HG03139 (cell line): ENCODE results near the gene TTYH2.
A peak's percentile ranks its signal among the peaks of the same experiment; 100 is the strongest.
"Not testable (repeated sequence)": the region's sequence is repeated elsewhere in the genome, so short reads cannot be mapped to it uniquely, and the experiment has no call there.

Source experiments
- ATAC-seq: cut with Tn5 transposase; IDR thresholded peaks from one replicate; pipeline ENCODE4 v1.9.1; 2021; ENCODE audit not compliant: unreplicated experiment

Gene TTYH2

DNA sequence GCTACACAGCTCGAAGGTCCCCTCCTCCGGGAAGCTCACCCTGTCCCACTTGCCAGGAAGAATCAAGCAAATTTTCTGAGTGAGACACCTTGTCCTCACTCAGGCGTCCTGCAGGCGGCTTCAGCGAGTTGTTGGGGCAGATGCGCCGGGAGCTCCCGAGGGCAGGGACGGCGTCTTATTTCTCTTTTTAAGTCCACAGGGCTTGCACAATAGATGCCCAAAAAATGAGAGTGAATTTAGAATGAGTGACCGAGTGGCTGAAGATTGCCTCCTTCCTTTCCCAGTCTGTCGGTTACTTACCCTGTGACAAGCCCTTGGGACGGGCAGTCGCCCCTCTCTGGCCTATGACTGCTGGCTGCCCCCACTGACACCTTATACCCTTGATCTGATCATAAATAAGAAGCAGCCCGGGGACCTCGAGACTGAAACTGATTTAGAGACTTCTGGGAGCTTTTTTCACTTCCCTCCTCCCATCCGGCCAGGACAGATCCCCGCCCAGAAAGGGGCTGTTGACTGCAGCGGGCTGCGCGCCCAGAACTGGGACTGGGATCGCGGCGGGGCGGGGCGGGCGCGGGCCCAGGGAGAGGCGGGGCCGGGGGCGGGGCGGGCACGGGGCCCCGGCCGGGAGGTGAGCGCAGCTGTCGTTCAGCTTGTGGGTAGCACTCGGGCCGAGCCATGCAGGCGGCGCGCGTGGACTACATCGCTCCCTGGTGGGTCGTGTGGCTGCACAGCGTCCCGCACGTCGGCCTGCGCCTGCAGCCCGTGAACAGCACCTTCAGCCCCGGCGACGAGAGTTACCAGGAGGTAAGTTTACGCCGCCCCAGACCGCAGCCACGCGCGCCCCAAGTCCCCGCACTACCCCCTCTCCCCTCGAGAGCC, at the start of gene TTYH2:
TTYH2 (plus strand) TSS at position 659 of the 879 bp plus-strand sequence; CDS start at position 676, 17 bp downstream.
- peak; percentile 56 for ATAC-seq

- no peak for ATAC-seq
Observed at GRCh38 chr17:74163836-74164235, 49.5 kb upstream of the TTYH2 start.

- no peak for ATAC-seq
Observed at GRCh38 chr17:74164446-74165045, 48.8 kb upstream of the TTYH2 start.

DNA sequence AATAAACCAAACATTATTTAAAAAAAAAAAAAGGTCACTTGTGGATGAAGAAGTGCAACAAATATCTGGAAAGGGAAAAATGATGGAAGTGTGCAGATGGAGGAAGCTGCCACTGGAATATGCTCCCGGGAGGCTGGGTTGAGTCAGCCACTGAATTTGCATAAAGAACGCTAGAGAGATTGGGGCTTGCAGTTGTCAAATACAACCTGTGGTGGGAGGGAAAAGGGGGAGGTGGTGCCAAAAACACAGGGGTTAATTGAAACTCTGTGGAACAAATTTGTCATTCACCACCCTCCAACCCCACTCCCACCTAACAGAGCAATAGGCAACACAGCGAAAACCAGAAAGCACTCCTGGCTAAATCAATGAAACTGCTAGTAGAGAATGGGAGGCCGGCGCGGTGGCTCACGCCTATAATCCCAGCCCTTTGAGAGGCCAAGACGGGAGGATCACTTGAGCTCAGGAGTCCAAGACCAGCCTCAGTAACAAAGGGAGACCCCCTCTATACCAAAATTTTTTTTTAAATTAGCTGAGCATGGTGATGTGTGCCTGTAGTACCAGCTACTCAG, 47.5 kb upstream of the TTYH2 start:
- no peak for ATAC-seq

DNA sequence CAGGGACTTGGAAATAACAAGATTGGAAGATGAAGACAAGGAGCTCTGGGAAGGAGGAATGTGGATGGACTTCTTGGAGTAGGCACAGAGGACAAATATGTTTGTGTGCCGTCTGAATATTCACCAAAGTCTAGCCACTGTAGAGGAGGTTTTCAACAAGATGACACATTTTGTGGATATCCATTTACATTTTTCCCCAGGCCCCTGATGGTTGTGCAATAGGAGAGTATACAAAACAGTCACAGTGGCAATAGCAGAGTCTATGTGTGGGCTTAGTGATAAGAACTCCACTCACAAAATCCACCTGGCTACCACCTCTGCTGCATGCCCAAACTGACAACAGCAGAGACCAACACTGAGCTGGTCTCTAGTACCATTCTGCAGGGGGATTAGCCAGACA, 42.4 kb upstream of the TTYH2 start:
- no peak for ATAC-seq

- no peak for ATAC-seq
Observed at GRCh38 chr17:74172700-74173099, 40.7 kb upstream of the TTYH2 start.

- no peak for ATAC-seq
Observed at GRCh38 chr17:74176546-74177001, 36.8 kb upstream of the TTYH2 start.

- no peak for ATAC-seq
Observed at GRCh38 chr17:74177018-74177450, 36.3 kb upstream of the TTYH2 start.

- ATAC-seq: no peak
Observed at GRCh38 chr17:74179576-74179975, 33.8 kb upstream of the TTYH2 start.

DNA sequence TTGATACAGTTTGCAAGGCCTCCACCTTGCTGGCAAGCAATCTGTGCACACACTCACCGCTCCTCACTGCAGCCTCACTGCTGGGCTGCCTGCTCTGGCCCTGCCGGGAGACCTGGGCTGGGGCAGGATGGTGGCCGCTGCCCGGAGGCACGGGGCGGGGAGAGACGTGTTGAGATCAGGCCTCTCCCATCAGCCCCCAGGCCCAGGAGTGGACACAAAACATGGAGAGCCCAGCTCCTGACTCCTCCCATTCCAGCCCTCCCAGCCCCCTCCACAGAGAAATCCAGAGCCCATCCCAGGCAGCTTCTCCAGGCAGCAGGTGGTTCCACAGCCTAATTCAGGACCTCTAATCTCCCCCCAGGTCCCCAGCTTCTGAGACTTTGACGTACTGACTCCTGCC, 33.0 kb upstream of the TTYH2 start:
- no peak for ATAC-seq

- ATAC-seq: no peak
Observed at GRCh38 chr17:74181341-74181740, 32.0 kb upstream of the TTYH2 start.

DNA sequence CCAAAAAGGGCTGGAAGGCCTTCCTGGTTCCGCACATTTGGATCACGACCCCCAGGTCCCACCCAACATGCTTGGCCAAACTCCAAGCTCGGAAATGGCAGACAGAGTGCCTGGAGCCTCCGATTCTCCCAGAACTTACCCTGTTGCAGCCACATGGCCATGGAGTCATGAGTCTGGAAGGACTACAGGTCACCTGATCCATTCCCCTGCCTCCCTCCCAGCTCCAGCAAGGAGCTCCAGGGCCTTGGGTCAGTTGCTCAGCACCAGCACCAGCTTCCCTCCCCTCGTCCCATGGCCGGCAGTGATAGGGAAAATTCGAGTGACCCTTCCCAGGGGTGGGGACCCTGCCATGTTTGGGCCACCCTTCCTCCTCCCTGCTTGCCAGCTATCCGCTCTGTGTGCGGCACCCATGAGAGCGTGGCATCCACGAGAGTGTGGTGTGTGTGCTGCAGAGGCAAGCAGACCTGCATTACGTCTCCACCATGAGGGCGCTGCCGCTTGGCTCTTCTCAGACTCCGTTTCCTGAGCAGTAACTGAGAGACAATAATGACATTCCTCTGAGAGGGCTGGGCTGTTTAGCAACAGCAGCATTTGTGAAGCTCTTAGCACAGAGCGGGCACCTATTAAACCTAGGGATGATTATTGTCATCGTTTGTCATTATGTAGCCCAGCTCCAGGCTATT, 31.2 kb upstream of the TTYH2 start:
- ATAC-seq: no peak

- no peak for ATAC-seq
Observed at GRCh38 chr17:74183411-74183810, 30.0 kb upstream of the TTYH2 start.

- no peak for ATAC-seq
Observed at GRCh38 chr17:74185571-74186185, 27.7 kb upstream of the TTYH2 start.

DNA sequence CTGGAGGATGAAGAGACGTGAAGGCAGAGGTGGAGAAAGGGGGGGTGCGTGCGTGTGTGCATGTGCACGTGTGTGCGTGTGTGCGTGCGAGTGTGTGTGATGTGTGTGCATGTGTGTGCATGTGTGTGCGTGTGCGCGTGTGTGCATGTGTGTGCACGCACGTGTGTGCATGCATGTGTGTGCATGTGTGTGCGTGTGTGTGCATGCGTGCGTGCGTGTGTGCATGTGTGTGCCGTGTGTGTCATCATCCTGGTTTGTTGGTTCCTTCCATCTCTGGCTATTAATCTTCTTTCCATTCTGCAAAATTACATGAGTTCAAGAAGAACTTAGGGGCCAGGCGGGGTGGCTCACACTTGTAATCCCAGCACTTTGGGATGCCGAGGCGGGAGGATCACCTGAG, 26.9 kb upstream of the TTYH2 start:
- no peak for ATAC-seq

- ATAC-seq: no peak
Observed at GRCh38 chr17:74187761-74188160, 25.6 kb upstream of the TTYH2 start.

GRCh38 chr17:74188687-74189086, 24.7 kb upstream of the TTYH2 start:
- ATAC-seq: not testable (repeated sequence)

DNA sequence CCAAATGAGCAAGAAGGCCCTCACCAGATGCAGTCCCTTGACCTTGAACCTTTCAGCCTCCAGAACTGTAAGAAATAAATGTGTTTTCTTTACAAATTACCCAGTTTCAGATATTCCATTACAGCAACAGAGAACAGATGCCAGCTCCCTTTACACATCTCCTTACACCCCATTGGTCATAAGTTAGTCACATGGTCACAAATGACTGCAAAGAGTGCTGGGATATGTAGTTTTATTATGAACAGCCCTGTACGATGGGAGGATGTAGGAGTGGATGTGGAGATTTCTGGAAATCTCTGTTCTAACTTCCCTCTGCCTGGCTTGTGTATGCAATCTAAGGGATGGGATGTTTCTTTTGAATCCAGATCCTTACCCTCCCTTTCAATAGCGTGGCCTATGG, 23.2 kb upstream of the TTYH2 start:
- peak; percentile 47 for ATAC-seq

DNA sequence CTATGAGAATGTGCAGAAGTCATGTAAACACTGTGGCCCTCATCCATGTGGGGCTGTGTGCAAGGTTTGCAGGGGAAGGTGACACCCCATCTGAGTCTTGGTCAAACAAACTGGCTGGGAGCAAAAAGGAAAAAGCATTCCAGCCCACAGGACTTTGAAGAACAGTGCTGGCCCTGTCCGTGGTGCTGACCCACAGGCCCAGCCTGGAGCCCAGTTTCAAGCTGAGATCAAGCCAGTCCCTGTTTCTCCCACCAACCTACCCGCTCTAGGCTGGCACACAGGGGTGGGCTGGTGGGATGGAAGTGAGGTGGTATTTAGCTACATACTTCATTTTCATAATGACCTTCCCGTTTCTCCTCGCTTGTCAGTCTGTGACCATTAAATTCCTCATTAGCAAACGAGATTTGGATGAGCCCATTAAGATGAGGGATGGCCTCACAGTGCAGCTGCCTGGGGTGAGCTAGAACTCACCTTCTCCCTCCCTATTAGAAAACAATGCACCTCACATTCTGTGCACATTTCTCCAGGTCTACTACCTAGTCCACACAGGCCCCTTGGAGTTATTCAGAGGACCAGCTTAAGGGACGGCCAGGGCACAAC, 22.5 kb upstream of the TTYH2 start:
- no peak for ATAC-seq

- no peak for ATAC-seq
Observed at GRCh38 chr17:74192950-74193781, 20.2 kb upstream of the TTYH2 start.
